K562 (cell line): ENCODE measurements around the gene NUP62. TPM values are rescaled to one million over a fixed set of nuclear protein-coding genes. Genes with fewer than 3 reads are reported as not detected.

Experiments used
- ATAC-seq: fragments of 200-7000 bp; cut with Tn5 transposase; 3 replicates; pipeline ENCODE4 v1.9.1; 2020; ENCODE audit warnings: moderate library complexity
- BruUV-seq: library from RNA; stranded (reverse); fragments of 400-500 nt; replicated peaks from 2 replicates; lab custom pipeline; 2021; lab: Mats Ljungman, UMichigan
- CTCF ChIA-PET: fragments of 300-600 bp; formaldehyde crosslinking; extraction: SDS; loops from one replicate; lab custom pipeline; 2021; ENCODE audit warnings: low intra/inter-chr PET ratio; lab: Yijun Ruan, JAX
- POLR2A ChIA-PET: fragments of 300-600, 350-650 bp; sonication (Branson Sonifier 250); formaldehyde crosslinking; extraction: SDS; loops from one replicate; lab custom pipeline; 2021; ENCODE audit warnings: antibody characterized with exemption, inconsistent platforms; lab: Yijun Ruan, JAX
- DNase-seq, 4 experiments: peaks; one replicate each; pipeline versions ENCODE4 v3.0.0 to v3.0.0-alpha.2; 2011 to 2018; ENCODE audit warnings: low spot score in 3 of 4, mixed read lengths in 3 of 4; ENCODE audit errors: extremely low read depth in 1 of 4
- FAIRE-seq: peaks from 2 replicates; lab custom pipeline; 2011; peaks lifted over from hg19 to GRCh38; lab: Jason Lieb, UNC
- H2AFZ ChIP-seq: 2 replicates; pipeline ENCODE4 v1.6.0; 2011; ENCODE audit warnings: low read depth, low read length, control low read depth, inconsistent platforms
- H3K27ac ChIP-seq: fragments of 200-600 bp; 3 replicates; pipeline ENCODE4 v1.8.0; 2011; ENCODE audit warnings: low read depth, mild to moderate bottlenecking, control low read depth, inconsistent platforms, low read length, moderate library complexity, mixed read lengths; ENCODE audit errors: extremely low read depth
- H3K27me3 ChIP-seq, 2 experiments: fragments of 300-600 bp in 1 of 2; 2 replicates in 1 of 2; 3 replicates in 1 of 2; pipeline versions ENCODE4 v1.6.0 to v1.8.0; 2011; ENCODE audit warnings: inconsistent platforms in 2 of 2, low read length in 2 of 2, mild to moderate bottlenecking in 1 of 2, mixed read lengths in 1 of 2, moderate library complexity in 1 of 2; ENCODE audit not compliant: control insufficient read depth in 2 of 2, insufficient read depth in 2 of 2
- H3K36me3 ChIP-seq: fragments of 300-600 bp; 3 replicates; pipeline ENCODE4 v1.8.0; 2011; ENCODE audit warnings: mild to moderate bottlenecking, low read length, inconsistent platforms; ENCODE audit not compliant: control insufficient read depth, insufficient read depth
- H3K4me1 ChIP-seq, 2 experiments: fragments of 200-600 bp in 1 of 2; replicated peaks in 1 of 2; 2 replicates in 1 of 2; 3 replicates in 1 of 2; pipeline versions ENCODE4 v1.5.1 to v1.8.0; 2011; ENCODE audit warnings: inconsistent platforms in 2 of 2, low read length in 2 of 2, mild to moderate bottlenecking in 1 of 2, mixed read lengths in 1 of 2, moderate library complexity in 1 of 2; ENCODE audit not compliant: control insufficient read depth in 2 of 2, insufficient read depth in 2 of 2
- H3K4me2 ChIP-seq: 2 replicates; pipeline ENCODE4 v1.6.1; 2011; ENCODE audit warnings: low read length, control low read depth, inconsistent platforms, mixed read lengths; ENCODE audit not compliant: insufficient read depth
- H3K4me3 ChIP-seq: fragments of 200-600 bp; sonication (generic), shearing (Covaris generic); 2 replicates; pipeline ENCODE4 v1.5.1; 2016; ENCODE audit warnings: control low read depth, inconsistent platforms
- H3K79me2 ChIP-seq: fragments of 200-600 bp; 3 replicates; pipeline ENCODE4 v1.8.0; 2011; ENCODE audit warnings: low read length, inconsistent platforms; ENCODE audit not compliant: control insufficient read depth, insufficient read depth
- H3K9ac ChIP-seq, 2 experiments: 2 replicates each; pipeline versions ENCODE4 v1.6.0 to v1.6.1; 2011; ENCODE audit warnings: low read depth in 2 of 2, low read length in 2 of 2, control low read depth in 1 of 2, inconsistent platforms in 1 of 2, mild to moderate bottlenecking in 1 of 2, mixed read lengths in 1 of 2; ENCODE audit not compliant: insufficient read depth in 1 of 2
- H3K9me1 ChIP-seq: one replicate; pipeline ENCODE4 v1.6.0; 2011; ENCODE audit warnings: inconsistent platforms, mild to moderate bottlenecking, low read length, moderate library complexity; ENCODE audit not compliant: control insufficient read depth, insufficient read depth
- H3K9me3 ChIP-seq: replicated peaks from 2 replicates; pipeline ENCODE4 v1.5.1; 2011; ENCODE audit warnings: low read depth, low read length, inconsistent platforms; ENCODE audit not compliant: control insufficient read depth, insufficient read depth
- H4K20me1 ChIP-seq: replicated peaks from 2 replicates; pipeline ENCODE4 v1.6.1; 2011; ENCODE audit warnings: low read length, inconsistent platforms, mixed read lengths; ENCODE audit not compliant: control insufficient read depth, insufficient read depth
- CCAR2 ChIP-seq: fragments of 200-400 bp; formaldehyde crosslinking; IDR thresholded peaks from 2 replicates; pipeline ENCODE4 v1.6.1; 2017; ENCODE audit warnings: mild to moderate bottlenecking, low read depth, low read length
- TAF9B ChIP-seq: fragments of 450-650 bp; IDR thresholded peaks from 2 replicates; pipeline ENCODE4 v1.6.1; 2018; ENCODE audit warnings: mild to moderate bottlenecking; ENCODE audit not compliant: partially characterized antibody
- ZC3H4 ChIP-seq: sonication (generic); formaldehyde crosslinking; IDR thresholded peaks from 2 replicates; pipeline ENCODE4 v1.9.0; 2021; ENCODE audit warnings: missing genetic modification reagents, borderline replicate concordance
- ZNF583 ChIP-seq: fragments of 250-450 bp; sonication (Bioruptor Pico); IDR thresholded peaks from 2 replicates; pipeline ENCODE4 v1.4.0; 2020
- ZNF586 ChIP-seq: fragments of 450-650 bp; formaldehyde crosslinking; conservative IDR thresholded peaks from 2 replicates; pipeline ENCODE4 v1.4.0; 2020; ENCODE audit warnings: mild to moderate bottlenecking, moderate library complexity
- ZNF668 ChIP-seq: fragments of 250-450 bp; sonication (Bioruptor Pico); IDR thresholded peaks from 2 replicates; pipeline ENCODE4 v1.8.0; 2022; ENCODE audit warnings: mild to moderate bottlenecking, inconsistent platforms
- WGBS: fragments of 100-300 bp; shearing (Covaris generic); methylation state at CpG from one replicate; pipeline ENCODE4 v1.1.6; 2016; ENCODE audit warnings: low coverage, mixed read lengths; ENCODE audit not compliant: insufficient coverage; ENCODE audit errors: missing lambda C conversion rate; 5-methylcytosine and 5-hydroxymethylcytosine counted together
- in situ Hi-C: fragments of 300-500 bp; cut with MboI; formaldehyde crosslinking; loops from 4 replicates; pipeline ENCODE4 v1.15.0; 2018; ENCODE audit warnings: inconsistent platforms, mixed read lengths
- intact Hi-C: fragments of 100-400 bp; cut with micrococcal nuclease; formaldehyde crosslinking; loops from 2 replicates; pipeline ENCODE4 v1.14.2; 2022
- polyA plus RNA-seq, 8 experiments: library from polyadenylated mRNA; depleted of rRNA in 4 of 8; stranded (reverse) in 5 of 8; unstranded in 3 of 8; fragments of >200 nt; fragmentation: Nextera tagmentation in 2 of 8; fragmentation: Illumina TruSeq in 1 of 8; extraction: Ambion mirVana in 2 of 8; extraction: Trizol in 1 of 8; gene quantifications; 2 replicates each; pipeline versions ENCODE4 v1.2.1 to v1.2.3, GENCODE V29; 2011 to 2014; ENCODE audit warnings: inconsistent platforms in 1 of 8, missing spikeins in 1 of 8
- total RNA-seq, 7 experiments: library from RNA; depleted of rRNA in 6 of 7; stranded (reverse); fragments of >200 nt in 6 of 7; fragmentation: Illumina TruSeq in 2 of 7; extraction: Trizol in 2 of 7; gene quantifications; 2 replicates each; pipeline versions ENCODE4 v1.2.1 to v1.2.3, GENCODE V29; 2011 to 2021; ENCODE audit warnings: low replicate concordance in 1 of 7
- TF ChIP-seq, protein P1 (sequence below), 3 experiments: IDR thresholded peaks in 2 of 3; conservative IDR thresholded peaks in 1 of 3; 2 replicates each; pipeline ENCODE4 v1.5.1; 2011 to 2012; ENCODE audit warnings: low read length in 3 of 3, mild to moderate bottlenecking in 3 of 3, control low read depth in 2 of 3, improper control_type of control experiment in 1 of 3, inconsistent platforms in 1 of 3, low read depth in 1 of 3, mixed read lengths in 1 of 3, moderate library complexity in 1 of 3; ENCODE audit not compliant: insufficient read depth in 2 of 3

The NUP62 gene
- total and polyA plus RNA-seq, 9 of the 15 experiments (the other 6 are each of a cell fraction or from before 2014, with no cell fraction given), result 16.9 to 109 (median 66.0) TPM

DNA sequence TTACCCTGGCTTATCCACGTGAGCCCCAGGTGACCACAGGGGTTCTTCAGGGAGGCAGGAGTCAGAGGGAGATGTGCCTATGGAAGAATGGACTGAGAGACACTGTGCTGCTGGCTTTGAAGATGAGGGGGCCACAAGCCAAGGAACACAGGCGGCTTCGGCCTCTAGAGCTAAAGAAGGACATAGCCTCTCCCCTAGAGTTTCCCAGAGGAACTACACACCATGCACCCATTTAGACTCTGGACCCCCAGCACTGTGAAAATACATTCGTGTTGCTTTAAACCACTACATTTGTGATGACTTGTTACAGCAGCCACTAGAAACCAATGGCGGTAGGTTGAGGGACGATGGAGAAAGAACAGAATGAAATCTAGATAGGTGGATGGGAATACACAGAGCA is 14.0 kb downstream of the NUP62 start:
- Histone ChIP-seq H2AFZ (no peak overlapping the region), H3K36me3 (peaks cover 90% of the 10 kb centered on the region; the same call in 2 of the 3 replicates), H3K9ac (no peak overlapping the region), H3K9me1 (no peaks in the 10 kb centered on the region), H3K27me3 (no peaks in the 10 kb centered on the region), H3K4me1 (peaks cover 0 to 9% of the 10 kb centered on the region in 2 experiments; a peak in 2 of 5 replicates), H3K4me3 (no peak overlapping the region), H3K4me2 (no peak overlapping the region), H3K9me3 (no peaks in the 10 kb centered on the region), H4K20me1 (peaks cover 54% of the 10 kb centered on the region)
- intact Hi-C loops, result no loop called here
- DNase-seq, result no peak
- POLR2A ChIA-PET, result interaction anchor here (0.6 to 13.2 kb wide), 3 partner anchors 7 to 240 kb away, joined by 3 to 105 read pairs (median 4); partner anchors contain the start of genes ATF5 and NUP62
- no peak for TF ChIP-seq ZNF583 (CRISPR knock-in tag)
- TF ChIP-seq, protein P1, sequence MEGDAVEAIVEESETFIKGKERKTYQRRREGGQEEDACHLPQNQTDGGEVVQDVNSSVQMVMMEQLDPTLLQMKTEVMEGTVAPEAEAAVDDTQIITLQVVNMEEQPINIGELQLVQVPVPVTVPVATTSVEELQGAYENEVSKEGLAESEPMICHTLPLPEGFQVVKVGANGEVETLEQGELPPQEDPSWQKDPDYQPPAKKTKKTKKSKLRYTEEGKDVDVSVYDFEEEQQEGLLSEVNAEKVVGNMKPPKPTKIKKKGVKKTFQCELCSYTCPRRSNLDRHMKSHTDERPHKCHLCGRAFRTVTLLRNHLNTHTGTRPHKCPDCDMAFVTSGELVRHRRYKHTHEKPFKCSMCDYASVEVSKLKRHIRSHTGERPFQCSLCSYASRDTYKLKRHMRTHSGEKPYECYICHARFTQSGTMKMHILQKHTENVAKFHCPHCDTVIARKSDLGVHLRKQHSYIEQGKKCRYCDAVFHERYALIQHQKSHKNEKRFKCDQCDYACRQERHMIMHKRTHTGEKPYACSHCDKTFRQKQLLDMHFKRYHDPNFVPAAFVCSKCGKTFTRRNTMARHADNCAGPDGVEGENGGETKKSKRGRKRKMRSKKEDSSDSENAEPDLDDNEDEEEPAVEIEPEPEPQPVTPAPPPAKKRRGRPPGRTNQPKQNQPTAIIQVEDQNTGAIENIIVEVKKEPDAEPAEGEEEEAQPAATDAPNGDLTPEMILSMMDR (IDR thresholded peaks at IDR 0.05 in 2 of 3, conservative IDR thresholded peaks at IDR 0.05 in 1 of 3; ENCODE audit: insufficient read depth in 2 of 3, low read depth in 1 of 3, low read length in 3 of 3), result 0 out of 6 replicates have a peak, but pooled peaks have one; percentile 8 to 22 (median 14)
- TF ChIP-seq, all 486 proteins: peak for 1
- FAIRE-seq (no peak), ATAC-seq (0 out of 3 replicates have a peak, but pooled peaks have one; percentile 21)
- peaks cover 83% of the 10 kb centered on the region for H3K79me2 ChIP-seq
- in situ Hi-C loops, result no loop called here
- no peak overlapping the region for H3K27ac ChIP-seq
- BruUV-seq, result no TSS peak
- CTCF ChIA-PET, result no interaction called here
- 87% methylated on average over 6 of the region's 6 CpGs for WGBS

DNA sequence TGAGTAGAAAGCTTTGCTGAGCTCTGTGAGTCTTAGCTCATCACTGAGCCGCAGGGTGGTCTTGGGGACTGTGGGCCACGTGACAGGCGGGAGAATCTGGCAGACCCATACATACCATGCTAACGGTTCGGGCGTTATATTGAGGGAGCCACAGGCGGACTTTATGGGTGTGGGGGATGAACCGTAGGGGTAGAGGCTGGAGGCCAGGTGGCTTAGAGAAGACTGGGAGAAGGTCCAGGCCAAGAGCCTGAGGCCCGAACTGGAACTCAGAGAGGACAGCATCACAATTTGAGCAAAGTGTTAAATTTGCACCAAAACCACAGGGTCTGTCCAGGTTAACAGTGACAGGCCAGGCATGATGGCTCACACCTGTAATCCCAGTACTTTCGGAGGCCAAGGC is 15.6 kb downstream of the NUP62 start:
- no TSS peak for BruUV-seq
- Histone ChIP-seq H3K9me3 (no peaks in the 10 kb centered on the region), H3K9ac (no peak overlapping the region), H3K27me3 (no peaks in the 10 kb centered on the region), H2AFZ (no peak overlapping the region), H3K79me2 (peaks cover 76% of the 10 kb centered on the region), H3K36me3 (peaks cover 93% of the 10 kb centered on the region; the same call in 2 of the 3 replicates), H4K20me1 (peaks cover 52% of the 10 kb centered on the region), H3K4me2 (no peak overlapping the region), H3K4me1 (peaks cover 0 to 16% of the 10 kb centered on the region in 2 experiments; a peak in 2 of 5 replicates), H3K27ac (no peak overlapping the region), H3K9me1 (no peaks in the 10 kb centered on the region), H3K4me3 (no peak overlapping the region)
- intact Hi-C loops, result no loop called here
- no peak for FAIRE-seq
- in situ Hi-C loops, result no loop called here
- TF ChIP-seq ZNF668 (no peak), ZNF586 (CRISPR knock-in tag) (no peak), ZC3H4 (CRISPR knock-in tag) (no peak), TAF9B (no peak), CCAR2 (no peak)
- ATAC-seq, result no peak; the same call in 2 of the 3 replicates
- WGBS, result 90% methylated on average over 9 of the region's 10 CpGs
- no peak for DNase-seq
- CTCF ChIA-PET, result no interaction called here
- POLR2A ChIA-PET, result interaction anchor here (0.6 to 13.2 kb wide), 5 partner anchors 11 to 32 kb away, joined by 3 to 105 read pairs (median 3); partner anchors contain the start of genes ATF5 and NUP62
